Parathyroid adenoma (tissue), 2 donors: ENCODE results near the gene IWS1.

Experiments used
- H2AFZ ChIP-seq: fragments of 300-600 bp; sonication (generic); one replicate; pipeline ENCODE4 v1.7.0; 2017; ENCODE audit warnings: antibody characterized with exemption, mild to moderate bottlenecking
- H3K27ac ChIP-seq: fragments of 300-600 bp; sonication (generic); one replicate; pipeline ENCODE4 v1.7.0; 2017
- H3K27me3 ChIP-seq: fragments of 300-600 bp; sonication (generic); one replicate; pipeline ENCODE4 v1.7.0; 2017; ENCODE audit warnings: low read length; ENCODE audit not compliant: control insufficient read depth, insufficient read depth
- H3K36me3 ChIP-seq: fragments of 300-600 bp; sonication (generic); one replicate; pipeline ENCODE4 v1.7.0; 2017; ENCODE audit warnings: low read length; ENCODE audit not compliant: control insufficient read depth, insufficient read depth
- H3K4me1 ChIP-seq: fragments of 300-600 bp; sonication (generic); one replicate; pipeline ENCODE4 v1.7.0; 2017; ENCODE audit warnings: control low read depth
- H3K4me2 ChIP-seq: fragments of 300-600 bp; sonication (generic); one replicate; pipeline ENCODE4 v1.7.0; 2017; ENCODE audit warnings: low read length
- H3K4me3 ChIP-seq: fragments of 300-600 bp; sonication (generic); one replicate; pipeline ENCODE4 v1.7.0; 2017; ENCODE audit warnings: low read depth, low read length
- H3K79me2 ChIP-seq: fragments of 300-600 bp; sonication (generic); one replicate; pipeline ENCODE4 v1.7.0; 2017; ENCODE audit warnings: control low read depth
- H3K9ac ChIP-seq: fragments of 300-600 bp; sonication (generic); one replicate; pipeline ENCODE4 v1.7.0; 2017; ENCODE audit warnings: mild to moderate bottlenecking
- H3K9me3 ChIP-seq: fragments of 300-600 bp; sonication (generic); one replicate; pipeline ENCODE4 v1.7.0; 2017; ENCODE audit warnings: low read length; ENCODE audit not compliant: control insufficient read depth
- TF ChIP-seq, protein P1 (sequence below): fragments of 300-600 bp; sonication (generic); IDR thresholded peaks from one replicate; pipeline ENCODE4 v1.7.0; 2017; ENCODE audit warnings: antibody characterized with exemption, mild to moderate bottlenecking
- donor health status: primary hyperparathyroidism.

IWS1 gene

DNA sequence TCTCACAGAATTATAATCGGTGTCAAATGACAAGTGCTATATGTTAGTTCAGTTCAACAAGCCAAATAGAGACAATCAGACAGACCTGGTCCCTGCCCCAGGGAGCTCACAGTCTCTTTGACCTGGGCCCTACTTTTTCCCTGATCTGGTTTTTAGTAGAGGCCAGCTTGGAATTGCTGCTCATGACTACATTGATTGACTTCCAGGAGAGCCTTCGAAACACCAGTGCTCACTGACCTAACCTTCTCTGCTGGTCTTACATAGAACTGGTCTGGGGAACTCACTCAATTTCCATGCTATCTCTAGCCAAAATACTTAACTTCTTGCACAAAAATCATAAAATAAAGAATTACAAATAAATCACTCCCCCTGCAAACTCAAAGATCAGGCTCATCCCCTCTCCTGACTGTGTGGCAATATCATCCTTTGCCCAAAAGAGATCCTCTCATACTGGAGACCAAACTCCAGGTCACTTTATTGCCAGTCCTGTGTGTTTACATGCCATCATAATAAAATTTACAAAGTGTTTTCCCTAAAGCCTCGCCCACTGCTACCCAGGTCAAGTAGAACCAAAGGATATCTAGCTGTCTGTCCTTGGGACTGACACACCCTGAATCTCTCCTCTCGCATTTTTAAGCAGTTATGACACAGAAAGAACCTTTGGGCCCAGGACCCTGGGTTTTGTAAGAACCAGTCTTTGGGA lies 54.9 kb downstream of the IWS1 start:
- Histone ChIP-seq H3K4me2 (no peak overlapping the region), H3K4me3 (no peak overlapping the region), H3K9ac (no peak overlapping the region), H3K4me1 (no peaks in the 10 kb centered on the region), H3K27ac (no peak overlapping the region), H3K9me3 (no peaks in the 10 kb centered on the region), H3K79me2 (no peaks in the 10 kb centered on the region), H2AFZ (no peak overlapping the region), H3K27me3 (no peaks in the 10 kb centered on the region), H3K36me3 (no peaks in the 10 kb centered on the region)
- TF ChIP-seq, protein P1, sequence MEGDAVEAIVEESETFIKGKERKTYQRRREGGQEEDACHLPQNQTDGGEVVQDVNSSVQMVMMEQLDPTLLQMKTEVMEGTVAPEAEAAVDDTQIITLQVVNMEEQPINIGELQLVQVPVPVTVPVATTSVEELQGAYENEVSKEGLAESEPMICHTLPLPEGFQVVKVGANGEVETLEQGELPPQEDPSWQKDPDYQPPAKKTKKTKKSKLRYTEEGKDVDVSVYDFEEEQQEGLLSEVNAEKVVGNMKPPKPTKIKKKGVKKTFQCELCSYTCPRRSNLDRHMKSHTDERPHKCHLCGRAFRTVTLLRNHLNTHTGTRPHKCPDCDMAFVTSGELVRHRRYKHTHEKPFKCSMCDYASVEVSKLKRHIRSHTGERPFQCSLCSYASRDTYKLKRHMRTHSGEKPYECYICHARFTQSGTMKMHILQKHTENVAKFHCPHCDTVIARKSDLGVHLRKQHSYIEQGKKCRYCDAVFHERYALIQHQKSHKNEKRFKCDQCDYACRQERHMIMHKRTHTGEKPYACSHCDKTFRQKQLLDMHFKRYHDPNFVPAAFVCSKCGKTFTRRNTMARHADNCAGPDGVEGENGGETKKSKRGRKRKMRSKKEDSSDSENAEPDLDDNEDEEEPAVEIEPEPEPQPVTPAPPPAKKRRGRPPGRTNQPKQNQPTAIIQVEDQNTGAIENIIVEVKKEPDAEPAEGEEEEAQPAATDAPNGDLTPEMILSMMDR, result no peak

DNA sequence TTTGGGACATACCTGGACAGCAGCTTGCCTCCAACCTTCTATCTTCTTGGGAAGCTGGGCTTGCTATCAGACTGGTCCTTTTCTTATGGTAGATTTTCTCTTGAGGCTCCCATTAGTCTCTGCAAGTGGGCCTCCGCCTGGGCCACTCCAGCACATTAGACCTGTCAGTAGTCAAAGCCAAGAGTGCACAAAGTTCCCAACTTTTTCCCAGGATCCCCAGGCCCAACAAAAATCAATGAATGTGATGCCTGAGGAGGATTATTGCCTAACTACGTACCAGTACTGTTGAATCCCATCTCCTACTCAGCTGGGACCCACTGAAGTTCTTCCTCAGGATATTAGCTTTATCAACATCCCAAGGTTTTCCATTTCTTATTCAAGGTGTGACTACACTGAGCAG lies 56.3 kb downstream of the IWS1 start:
- H3K79me2 ChIP-seq, result no peaks in the 10 kb centered on the region
- H3K9me3 ChIP-seq, result no peaks in the 10 kb centered on the region
- TF ChIP-seq, protein P1, result no peak
- H3K4me3 ChIP-seq, result no peak overlapping the region
- no peak overlapping the region for H3K4me2 ChIP-seq
- no peaks in the 10 kb centered on the region for H3K27me3 ChIP-seq
- no peaks in the 10 kb centered on the region for H3K4me1 ChIP-seq
- H2AFZ ChIP-seq, result no peak overlapping the region
- no peak overlapping the region for H3K27ac ChIP-seq
- no peak overlapping the region for H3K9ac ChIP-seq
- no peaks in the 10 kb centered on the region for H3K36me3 ChIP-seq

DNA sequence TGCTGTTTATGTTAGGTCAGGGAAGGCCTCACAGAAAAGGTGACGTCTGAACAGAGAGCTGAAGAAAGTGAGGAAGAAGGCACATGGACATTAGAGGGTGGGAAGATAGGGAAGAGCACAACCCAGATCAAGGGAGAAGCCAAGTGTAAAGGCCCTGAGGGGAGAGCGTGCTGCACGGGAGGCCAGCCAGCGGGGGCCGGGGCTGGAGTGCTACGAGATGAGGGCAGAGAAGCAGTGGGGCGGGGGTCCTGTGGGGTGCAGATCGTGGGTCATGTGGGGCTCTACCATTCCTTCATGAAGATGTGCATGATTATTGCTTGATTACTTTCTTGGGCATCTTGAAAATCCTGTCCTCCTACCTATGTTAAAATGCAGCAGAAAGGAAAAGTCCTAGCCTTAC lies 57.2 kb downstream of the IWS1 start:
- H2AFZ ChIP-seq, result no peak overlapping the region
- H3K9ac ChIP-seq, result no peak overlapping the region
- no peaks in the 10 kb centered on the region for H3K79me2 ChIP-seq
- no peaks in the 10 kb centered on the region for H3K27me3 ChIP-seq
- H3K4me2 ChIP-seq, result no peak overlapping the region
- no peak overlapping the region for H3K4me3 ChIP-seq
- no peaks in the 10 kb centered on the region for H3K4me1 ChIP-seq
- H3K27ac ChIP-seq, result no peak overlapping the region
- no peaks in the 10 kb centered on the region for H3K36me3 ChIP-seq
- TF ChIP-seq, protein P1, result no peak
- no peaks in the 10 kb centered on the region for H3K9me3 ChIP-seq

DNA sequence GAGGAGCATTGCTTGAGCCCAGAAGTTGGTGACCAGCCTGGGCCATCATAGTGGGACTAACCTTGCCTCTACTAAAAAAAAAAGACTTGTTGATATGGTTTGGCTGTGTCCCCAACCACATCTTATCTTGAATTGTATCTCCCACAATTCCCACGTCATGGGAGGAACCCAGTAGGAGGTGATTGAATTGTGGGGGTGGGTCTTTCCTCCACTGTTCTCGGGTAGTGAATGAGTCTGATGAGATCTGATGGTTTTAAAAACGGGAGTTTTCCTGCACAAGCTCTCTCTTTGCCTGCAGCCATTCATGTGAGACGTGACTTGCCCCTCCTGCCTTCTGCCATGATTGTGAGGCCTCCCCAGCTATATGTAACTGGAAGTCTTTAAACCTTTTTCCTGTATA lies 61.0 kb downstream of the IWS1 start:
- TF ChIP-seq, protein P1, result no peak
- Histone ChIP-seq H3K4me1 (no peaks in the 10 kb centered on the region), H3K9ac (no peak overlapping the region), H3K36me3 (no peaks in the 10 kb centered on the region), H3K4me2 (no peak overlapping the region), H3K79me2 (no peaks in the 10 kb centered on the region), H3K4me3 (no peak overlapping the region), H3K27ac (no peak overlapping the region), H3K27me3 (no peaks in the 10 kb centered on the region), H2AFZ (no peak overlapping the region), H3K9me3 (no peaks in the 10 kb centered on the region)
